ENCODE results near the gene KIF6. TPM values are rescaled to one million over a fixed set of nuclear protein-coding genes. Genes with fewer than 3 reads are reported as not detected.

Gene KIF6
- polyA plus RNA-seq, 1 donor (not counting 4 experiments of a cell fraction or from before 2014, with no cell fraction given) = 0.14 TPM

DNA sequence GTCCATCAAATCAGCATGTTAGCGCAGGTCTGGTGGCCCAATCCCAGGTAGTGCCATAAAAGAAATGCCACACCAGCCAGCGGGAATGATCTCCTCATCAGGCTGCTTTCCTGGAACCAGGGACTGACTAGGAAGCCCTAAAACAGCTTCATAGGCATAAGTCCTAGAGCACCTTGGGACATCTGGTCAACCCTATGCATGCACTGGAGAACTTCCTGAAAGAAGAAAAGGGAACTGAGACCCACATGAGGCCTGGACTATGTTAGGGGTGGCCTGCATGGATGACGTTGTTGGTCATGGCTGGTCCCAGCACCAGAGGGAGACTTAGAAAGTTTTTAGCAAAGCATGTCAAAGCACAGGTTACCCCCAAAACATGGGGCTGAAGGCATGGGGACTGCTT is 395.2 kb downstream of the KIF6 start:
- dilution Hi-C loops (cut with MboI; ENCODE audit: extremely low pct_ligation_motif_present, low sequenced_read_pairs) = no loop called here
- no peaks in the 10 kb centered on the region for H4K20me1 ChIP-seq (ENCODE audit: control insufficient read depth, extremely low read depth, insufficient read depth, low read length)
- H3K4me1 ChIP-seq (ENCODE audit: control insufficient read depth, extremely low read depth, insufficient read depth, low read length) = no peaks in the 10 kb centered on the region
- H2AFZ ChIP-seq (ENCODE audit: control insufficient read depth, low read length) = no peak overlapping the region
- no peak for DNase-seq (ENCODE audit: low read depth, low spot score)
- no peaks in the 10 kb centered on the region for H3K36me3 ChIP-seq (ENCODE audit: control insufficient read depth in 2 of 2, extremely low read depth in 1 of 2, insufficient read depth in 2 of 2, low read length in 2 of 2)
- TF ChIP-seq EZH2 (IDR thresholded peaks at IDR 0.05; ENCODE audit: low read length) = no peak
- TF ChIP-seq, protein P1, sequence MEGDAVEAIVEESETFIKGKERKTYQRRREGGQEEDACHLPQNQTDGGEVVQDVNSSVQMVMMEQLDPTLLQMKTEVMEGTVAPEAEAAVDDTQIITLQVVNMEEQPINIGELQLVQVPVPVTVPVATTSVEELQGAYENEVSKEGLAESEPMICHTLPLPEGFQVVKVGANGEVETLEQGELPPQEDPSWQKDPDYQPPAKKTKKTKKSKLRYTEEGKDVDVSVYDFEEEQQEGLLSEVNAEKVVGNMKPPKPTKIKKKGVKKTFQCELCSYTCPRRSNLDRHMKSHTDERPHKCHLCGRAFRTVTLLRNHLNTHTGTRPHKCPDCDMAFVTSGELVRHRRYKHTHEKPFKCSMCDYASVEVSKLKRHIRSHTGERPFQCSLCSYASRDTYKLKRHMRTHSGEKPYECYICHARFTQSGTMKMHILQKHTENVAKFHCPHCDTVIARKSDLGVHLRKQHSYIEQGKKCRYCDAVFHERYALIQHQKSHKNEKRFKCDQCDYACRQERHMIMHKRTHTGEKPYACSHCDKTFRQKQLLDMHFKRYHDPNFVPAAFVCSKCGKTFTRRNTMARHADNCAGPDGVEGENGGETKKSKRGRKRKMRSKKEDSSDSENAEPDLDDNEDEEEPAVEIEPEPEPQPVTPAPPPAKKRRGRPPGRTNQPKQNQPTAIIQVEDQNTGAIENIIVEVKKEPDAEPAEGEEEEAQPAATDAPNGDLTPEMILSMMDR (optimal IDR thresholded peaks at IDR 0.05 in 1 of 3, IDR thresholded peaks at IDR 0.05 in 1 of 3, conservative IDR thresholded peaks at IDR 0.05 in 1 of 3; ENCODE audit: extremely low read depth in 1 of 3, insufficient read depth in 2 of 3, low read length in 3 of 3) = no peak
- H3K4me3 ChIP-seq (ENCODE audit: control insufficient read depth in 2 of 3, extremely low read depth in 1 of 3, insufficient read depth in 2 of 3, low read depth in 1 of 3, low read length in 3 of 3) = no peak overlapping the region
- FAIRE-seq = no peak
- H3K27ac ChIP-seq (ENCODE audit: control insufficient read depth, insufficient read depth, low read length) = no peak overlapping the region
- no peaks in the 10 kb centered on the region for H3K9me3 ChIP-seq (ENCODE audit: control insufficient read depth, low read depth, low read length)
- no peaks in the 10 kb centered on the region for H3K9me1 ChIP-seq (ENCODE audit: control insufficient read depth, extremely low read depth, insufficient read depth, low read length)
- no peaks in the 10 kb centered on the region for H3K27me3 ChIP-seq (ENCODE audit: control insufficient read depth, extremely low read depth, insufficient read depth, low read length)
- no peak overlapping the region for H3K4me2 ChIP-seq (ENCODE audit: control insufficient read depth, extremely low read depth, insufficient read depth, low read depth, low read length)
- no peak overlapping the region for H3K9ac ChIP-seq (ENCODE audit: control insufficient read depth, extremely low read depth, insufficient read depth, low read length)
- H3K79me2 ChIP-seq (ENCODE audit: control insufficient read depth, insufficient read depth, low read length) = no peaks in the 10 kb centered on the region

DNA sequence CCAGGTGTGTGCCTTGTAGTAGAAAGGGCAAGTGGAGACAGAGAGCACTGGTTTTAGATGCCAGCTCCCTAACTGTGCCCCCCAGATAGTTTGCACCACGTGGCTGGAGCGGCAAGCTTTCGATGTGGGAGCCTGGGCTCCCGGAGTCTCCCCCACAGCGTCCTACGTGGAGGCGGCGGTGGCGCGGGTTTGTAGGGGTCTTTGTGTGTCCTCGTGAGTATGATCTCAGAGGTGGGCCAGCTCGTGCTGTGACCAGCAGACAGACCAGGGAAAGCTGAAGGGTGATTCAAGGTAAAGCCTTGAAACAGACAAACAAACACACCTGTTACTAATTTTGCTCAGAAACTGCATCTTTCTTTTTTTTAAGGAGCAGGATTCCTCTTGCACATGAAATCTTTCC is 397.1 kb downstream of the KIF6 start:
- DNase-seq (ENCODE audit: low read depth, low spot score) (no peak), FAIRE-seq (no peak)
- no peak overlapping the region for H3K27ac ChIP-seq (ENCODE audit: control insufficient read depth, insufficient read depth, low read length)
- H3K4me1 ChIP-seq (ENCODE audit: control insufficient read depth, extremely low read depth, insufficient read depth, low read length) = no peaks in the 10 kb centered on the region
- TF ChIP-seq EZH2 (IDR thresholded peaks at IDR 0.05; ENCODE audit: low read length) = no peak
- TF ChIP-seq, protein P1 (optimal IDR thresholded peaks at IDR 0.05 in 1 of 3, IDR thresholded peaks at IDR 0.05 in 1 of 3, conservative IDR thresholded peaks at IDR 0.05 in 1 of 3; ENCODE audit: extremely low read depth in 1 of 3, insufficient read depth in 2 of 3, low read length in 3 of 3) = no peak
- H2AFZ ChIP-seq (ENCODE audit: control insufficient read depth, low read length) = no peak overlapping the region
- dilution Hi-C loops (cut with MboI; ENCODE audit: extremely low pct_ligation_motif_present, low sequenced_read_pairs) = no loop called here
- no peaks in the 10 kb centered on the region for H3K27me3 ChIP-seq (ENCODE audit: control insufficient read depth, extremely low read depth, insufficient read depth, low read length)
- no peaks in the 10 kb centered on the region for H3K36me3 ChIP-seq (ENCODE audit: control insufficient read depth in 2 of 2, extremely low read depth in 1 of 2, insufficient read depth in 2 of 2, low read length in 2 of 2)
- no peak overlapping the region for H3K4me2 ChIP-seq (ENCODE audit: control insufficient read depth, extremely low read depth, insufficient read depth, low read depth, low read length)
- no peaks in the 10 kb centered on the region for H3K79me2 ChIP-seq (ENCODE audit: control insufficient read depth, insufficient read depth, low read length)
- no peak overlapping the region for H3K9ac ChIP-seq (ENCODE audit: control insufficient read depth, extremely low read depth, insufficient read depth, low read length)
- H3K9me1 ChIP-seq (ENCODE audit: control insufficient read depth, extremely low read depth, insufficient read depth, low read length) = no peaks in the 10 kb centered on the region
- H3K9me3 ChIP-seq (ENCODE audit: control insufficient read depth, low read depth, low read length) = no peaks in the 10 kb centered on the region
- H4K20me1 ChIP-seq (ENCODE audit: control insufficient read depth, extremely low read depth, insufficient read depth, low read length) = no peaks in the 10 kb centered on the region
- no peak overlapping the region for H3K4me3 ChIP-seq (ENCODE audit: control insufficient read depth in 2 of 3, extremely low read depth in 1 of 3, insufficient read depth in 2 of 3, low read depth in 1 of 3, low read length in 3 of 3)
